ENCODE data around the gene DIS3. TPM values are rescaled to one million over a fixed set of nuclear protein-coding genes. Genes with fewer than 3 reads are reported as not detected.

Gene DIS3
- total and polyA plus RNA-seq, 10 of the 15 experiments (the other 5 are each of a cell fraction or from before 2014, with no cell fraction given) = 10.8 to 65.3 (median 39.2) TPM

DNA sequence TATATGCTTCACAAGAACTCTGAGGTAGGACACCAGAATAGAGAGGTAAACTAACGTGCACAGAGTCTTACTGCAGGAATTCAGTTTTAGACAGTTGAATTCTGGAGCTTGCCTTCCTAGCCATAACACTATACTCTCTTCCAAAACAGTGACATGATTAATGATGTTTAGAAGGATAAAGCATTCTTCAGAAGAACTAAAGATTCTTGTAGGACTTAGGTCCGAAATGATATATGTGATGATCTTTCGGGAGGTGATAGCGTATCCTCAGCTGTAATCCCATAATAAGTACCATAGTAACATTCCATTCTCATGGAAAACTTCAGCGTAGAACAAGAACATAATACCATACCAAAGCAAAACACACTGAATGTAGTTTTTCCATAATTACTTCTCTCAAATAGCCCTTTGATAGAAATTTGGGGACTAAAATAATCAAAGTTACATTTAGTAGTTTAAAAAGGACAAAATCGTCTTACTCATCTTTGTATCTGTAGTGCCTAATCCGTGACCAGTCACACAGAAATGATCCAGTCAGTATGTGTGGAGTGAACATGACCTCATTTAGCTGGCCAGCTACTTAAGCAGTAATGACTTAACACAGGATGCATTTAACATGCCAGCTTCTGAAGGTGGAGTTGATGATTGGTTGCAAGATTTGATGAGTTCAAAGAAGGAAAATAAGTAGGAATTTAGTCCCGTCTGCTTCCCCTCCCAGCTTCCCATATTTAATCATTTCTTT lies 38.6 kb upstream of the DIS3 start:
- H3K27me3 ChIP-seq (replicated peaks in 1 of 2; ENCODE audit: control insufficient read depth in 2 of 2, insufficient read depth in 2 of 2, low read length in 1 of 2) = no peaks in the 10 kb centered on the region
- no peaks in the 10 kb centered on the region for H3K4me1 ChIP-seq (ENCODE audit: control insufficient read depth, insufficient read depth, low read length)
- ChIA-PET CTCF (interaction anchor here (3.0 kb wide), 1 partner anchor 13 kb away, joined by 13 read pairs; no protein-coding TSS in a partner anchor), RAD21 (ENCODE audit: unreplicated experiment) (no interaction called here), SMC1A (ENCODE audit: uncharacterized antibody, unreplicated experiment) (no interaction called here), POLR2A (no interaction called here)
- DNase-seq (ENCODE audit: low read depth, low spot score) = no peak
- H3K79me2 ChIP-seq (ENCODE audit: control insufficient read depth, insufficient read depth, low read length) = no peaks in the 10 kb centered on the region
- H3K36me3 ChIP-seq (ENCODE audit: control insufficient read depth in 2 of 2, insufficient read depth in 2 of 2, low read length in 1 of 2) = peaks cover 0 to 2% of the 10 kb centered on the region in 2 experiments; a peak in 3 of 4 replicates
- no TSS peak for BruUV-seq (replicated peaks)
- in situ Hi-C loops (cut with MboI) (loop anchor here (25.0 kb wide), 1 partner anchor 592 kb away; no protein-coding TSS in a partner anchor), intact Hi-C loops (cut with micrococcal nuclease; ENCODE audit: unreplicated experiment) (no loop called here)
- no peak for ATAC-seq
- no peak overlapping the region for H3K4me3 ChIP-seq
- H2AFZ ChIP-seq (ENCODE audit: control insufficient read depth, low read depth, low read length) = no peak overlapping the region
- no peak for FAIRE-seq
- TF ChIP-seq ESRRA (IDR thresholded peaks at IDR 0.05; ENCODE audit: low read length) (no peak), HDAC6 (IDR thresholded peaks at IDR 0.05; ENCODE audit: unreplicated experiment) (no peak), SP1 (IDR thresholded peaks at IDR 0.05; ENCODE audit: low read depth, low read length) (no peak), CBX3 (IDR thresholded peaks at IDR 0.05; ENCODE audit: borderline replicate concordance, low read depth) (no peak)
- TF ChIP-seq, protein P1, sequence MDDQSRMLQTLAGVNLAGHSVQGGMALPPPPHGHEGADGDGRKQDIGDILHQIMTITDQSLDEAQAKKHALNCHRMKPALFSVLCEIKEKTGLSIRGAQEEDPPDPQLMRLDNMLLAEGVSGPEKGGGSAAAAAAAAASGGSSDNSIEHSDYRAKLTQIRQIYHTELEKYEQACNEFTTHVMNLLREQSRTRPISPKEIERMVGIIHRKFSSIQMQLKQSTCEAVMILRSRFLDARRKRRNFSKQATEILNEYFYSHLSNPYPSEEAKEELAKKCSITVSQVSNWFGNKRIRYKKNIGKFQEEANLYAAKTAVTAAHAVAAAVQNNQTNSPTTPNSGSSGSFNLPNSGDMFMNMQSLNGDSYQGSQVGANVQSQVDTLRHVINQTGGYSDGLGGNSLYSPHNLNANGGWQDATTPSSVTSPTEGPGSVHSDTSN (IDR thresholded peaks at IDR 0.05; ENCODE audit: insufficient replicate concordance, low read depth, low read length) = no peak
- no peak overlapping the region for H3K4me2 ChIP-seq (ENCODE audit: control insufficient read depth, insufficient read depth)
- 92% methylated on average over 8 of the region's 8 CpGs for WGBS (ENCODE audit: insufficient coverage, insufficient replicate concordance, low lambda C conversion rate, missing lambda C conversion rate)
- no peaks in the 10 kb centered on the region for H3K9me3 ChIP-seq (replicated peaks; ENCODE audit: control insufficient read depth, insufficient read depth, low read length)
- no peak overlapping the region for H3K9ac ChIP-seq (ENCODE audit: control insufficient read depth, insufficient read depth, low read length)
- H3K27ac ChIP-seq (ENCODE audit: control insufficient read depth, insufficient read depth) = no peak overlapping the region
- no peaks in the 10 kb centered on the region for H4K20me1 ChIP-seq (ENCODE audit: control insufficient read depth, insufficient read depth)
